ENCODE data around the gene ZPLD1.

GRCh38 chr3:102394517-102394916 lies 40.3 kb upstream of the ZPLD1 start:
- no peak for TF ChIP-seq CTCF (conservative IDR thresholded peaks at IDR 0.05; ENCODE audit: low read depth, low read length)
- TF ChIP-seq MAZ (IDR thresholded peaks at IDR 0.05; ENCODE audit: borderline replicate concordance, low read depth, low read length): no peak
- no peak for TF ChIP-seq RFX5 (IDR thresholded peaks at IDR 0.05; ENCODE audit: low read depth, low read length)
